Measurements from ENCODE around the gene LARGE1.

LARGE1 gene

DNA sequence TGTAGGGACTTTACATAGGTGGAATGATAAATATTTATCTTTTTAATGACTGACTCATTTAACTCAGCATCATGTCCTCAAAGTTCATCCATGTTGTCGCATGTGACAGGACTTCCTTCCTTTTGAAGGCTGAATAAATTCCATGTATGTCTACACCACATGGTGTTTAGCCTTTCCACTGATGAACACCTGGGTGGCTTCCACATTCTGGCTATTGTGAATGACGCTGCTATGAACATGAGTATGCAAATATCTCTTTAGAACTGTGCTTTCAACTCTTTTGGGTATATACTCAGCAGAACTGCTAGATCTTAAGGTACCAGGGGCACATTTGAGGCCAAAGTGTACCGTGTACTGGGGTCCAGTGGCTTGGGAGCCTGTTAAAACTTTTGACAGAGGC lies 24.1 kb downstream of the LARGE1 start:
- Histone ChIP-seq H3K9ac (ENCODE audit: low read length) (no peak overlapping the region), H3K9me3 (ENCODE audit: low read length) (no peaks in the 10 kb centered on the region), H3K27me3 (ENCODE audit: control insufficient read depth in 1 of 2, insufficient read depth in 2 of 2, low read length in 2 of 2) (no peaks in the 10 kb centered on the region), H3K27ac (ENCODE audit: low read depth, low read length) (no peak overlapping the region), H3K4me3 (ENCODE audit: low read depth in 1 of 2, low read length in 2 of 2) (no peak overlapping the region), H3K36me3 (ENCODE audit: insufficient read depth, low read length) (no peaks in the 10 kb centered on the region), H3K4me1 (ENCODE audit: insufficient read depth, low read length) (peaks cover 32% of the 10 kb centered on the region)

DNA sequence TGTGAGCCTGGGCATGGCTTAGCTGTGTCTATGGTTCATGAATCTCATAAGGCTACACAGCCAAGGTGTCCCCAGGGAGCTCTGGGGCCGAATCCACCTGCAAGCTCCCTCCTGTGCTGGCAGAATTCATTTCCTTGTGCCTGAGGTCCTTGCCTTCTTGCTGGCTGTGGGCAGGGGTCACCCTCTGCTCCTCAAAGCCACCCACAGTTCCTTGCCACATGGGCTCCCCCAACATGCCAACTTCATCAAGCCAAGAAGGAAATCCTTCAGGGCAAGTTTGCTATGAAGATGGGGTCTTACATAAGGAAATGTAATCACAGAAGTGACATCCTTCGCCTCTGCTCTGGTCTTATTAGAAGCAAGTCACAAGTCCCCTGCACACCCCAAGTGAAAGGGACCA lies 24.8 kb downstream of the LARGE1 start:
- no peak overlapping the region for H3K27ac ChIP-seq (ENCODE audit: low read depth, low read length)
- no peaks in the 10 kb centered on the region for H3K27me3 ChIP-seq (ENCODE audit: control insufficient read depth in 1 of 2, insufficient read depth in 2 of 2, low read length in 2 of 2)
- H3K4me1 ChIP-seq (ENCODE audit: insufficient read depth, low read length) = peaks cover 30% of the 10 kb centered on the region
- no peak overlapping the region for H3K9ac ChIP-seq (ENCODE audit: low read length)
- no peaks in the 10 kb centered on the region for H3K9me3 ChIP-seq (ENCODE audit: low read length)
- no peaks in the 10 kb centered on the region for H3K36me3 ChIP-seq (ENCODE audit: insufficient read depth, low read length)
- H3K4me3 ChIP-seq (ENCODE audit: low read depth in 1 of 2, low read length in 2 of 2) = no peak overlapping the region

DNA sequence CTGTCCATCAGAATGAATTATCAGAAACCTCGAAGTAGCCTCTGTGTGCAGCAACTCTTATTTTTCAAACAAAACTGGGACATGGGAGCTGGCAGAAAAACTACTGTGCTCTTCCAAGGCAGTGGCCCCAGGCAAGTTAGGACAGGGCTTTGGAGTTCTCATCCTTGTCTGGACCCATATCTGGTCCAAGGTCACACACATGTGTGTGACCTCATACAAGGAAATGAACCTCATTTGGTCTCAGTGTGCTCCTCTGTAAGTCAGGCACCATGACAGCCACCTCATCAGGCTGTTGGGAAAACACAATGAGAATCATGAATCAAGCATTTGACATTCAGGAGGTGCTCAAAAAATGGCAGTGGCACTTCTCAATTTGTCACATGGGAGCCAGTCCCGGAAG lies 25.8 kb downstream of the LARGE1 start:
- H3K27ac ChIP-seq (ENCODE audit: low read depth, low read length) = no peak overlapping the region
- H3K9ac ChIP-seq (ENCODE audit: low read length) = no peak overlapping the region
- no peaks in the 10 kb centered on the region for H3K9me3 ChIP-seq (ENCODE audit: low read length)
- H3K27me3 ChIP-seq (ENCODE audit: control insufficient read depth in 1 of 2, insufficient read depth in 2 of 2, low read length in 2 of 2) = no peaks in the 10 kb centered on the region
- no peaks in the 10 kb centered on the region for H3K36me3 ChIP-seq (ENCODE audit: insufficient read depth, low read length)
- H3K4me1 ChIP-seq (ENCODE audit: insufficient read depth, low read length) = peaks cover 22% of the 10 kb centered on the region
- H3K4me3 ChIP-seq (ENCODE audit: low read depth in 1 of 2, low read length in 2 of 2) = no peak overlapping the region

DNA sequence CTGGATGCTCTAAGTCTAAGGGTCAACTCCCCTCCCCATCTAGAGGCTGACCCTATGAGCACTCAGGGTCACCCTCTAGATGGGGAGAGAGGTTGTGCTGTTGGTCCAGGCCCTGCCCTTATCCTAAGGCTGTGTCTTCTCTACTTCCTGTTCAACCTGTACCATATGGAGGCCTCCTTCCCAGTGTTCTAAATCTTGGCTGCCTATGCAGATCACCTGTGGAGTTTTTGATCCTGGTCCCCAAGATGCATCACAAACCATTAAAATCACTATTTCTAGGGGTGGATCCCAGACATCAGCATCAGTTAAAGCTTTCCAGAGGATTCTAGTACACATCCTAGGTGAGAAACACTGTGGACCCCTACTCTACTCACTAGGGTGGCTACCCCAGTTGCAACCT lies 26.2 kb downstream of the LARGE1 start:
- Histone ChIP-seq H3K36me3 (ENCODE audit: insufficient read depth, low read length) (no peaks in the 10 kb centered on the region), H3K9me3 (ENCODE audit: low read length) (no peaks in the 10 kb centered on the region), H3K4me3 (ENCODE audit: low read depth in 1 of 2, low read length in 2 of 2) (no peak overlapping the region), H3K27ac (ENCODE audit: low read depth, low read length) (no peak overlapping the region), H3K4me1 (ENCODE audit: insufficient read depth, low read length) (peaks cover 24% of the 10 kb centered on the region), H3K9ac (ENCODE audit: low read length) (no peak overlapping the region), H3K27me3 (ENCODE audit: control insufficient read depth in 1 of 2, insufficient read depth in 2 of 2, low read length in 2 of 2) (no peaks in the 10 kb centered on the region)

DNA sequence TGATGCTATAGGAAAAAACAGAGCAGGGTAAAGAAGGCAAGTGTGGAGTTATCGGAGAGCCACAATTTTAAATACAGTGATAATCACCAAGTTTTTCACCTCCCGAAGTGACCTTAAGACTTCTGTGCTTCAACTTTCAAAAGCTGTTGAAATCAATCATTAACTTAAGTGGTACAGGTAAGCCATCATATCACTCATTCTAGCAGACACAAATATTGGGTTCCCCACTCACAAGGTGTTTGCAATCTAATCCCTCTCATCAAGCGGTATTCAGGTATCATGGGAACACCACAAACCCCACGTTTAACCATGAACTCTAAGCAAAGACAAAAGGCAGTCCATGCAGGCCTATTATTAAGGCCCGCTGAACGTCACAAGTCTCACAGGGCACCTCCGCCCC lies 26.8 kb downstream of the LARGE1 start:
- Histone ChIP-seq H3K36me3 (ENCODE audit: insufficient read depth, low read length) (no peaks in the 10 kb centered on the region), H3K27me3 (ENCODE audit: control insufficient read depth in 1 of 2, insufficient read depth in 2 of 2, low read length in 2 of 2) (no peaks in the 10 kb centered on the region), H3K4me3 (ENCODE audit: low read depth in 1 of 2, low read length in 2 of 2) (no peak overlapping the region), H3K4me1 (ENCODE audit: insufficient read depth, low read length) (peaks cover 25% of the 10 kb centered on the region), H3K9me3 (ENCODE audit: low read length) (no peaks in the 10 kb centered on the region), H3K27ac (ENCODE audit: low read depth, low read length) (no peak overlapping the region), H3K9ac (ENCODE audit: low read length) (no peak overlapping the region)

DNA sequence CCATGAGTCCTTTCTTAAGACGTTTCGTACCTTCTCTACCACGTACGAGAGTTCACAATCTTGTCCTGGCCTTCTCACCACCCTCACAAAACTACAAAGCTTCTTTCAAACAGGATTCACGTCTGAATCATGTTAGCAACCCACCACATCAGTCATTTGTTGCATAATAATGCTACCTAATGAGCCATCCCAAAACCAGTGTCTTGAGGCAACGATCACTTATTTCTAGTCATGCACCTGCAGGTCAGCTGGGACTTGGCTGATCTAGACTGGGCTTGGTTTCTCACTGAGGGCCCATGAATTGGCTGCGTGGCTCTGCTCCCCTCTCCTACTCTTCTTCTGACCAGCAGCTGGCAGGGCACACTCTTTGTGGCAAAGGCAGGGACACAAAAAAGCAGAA lies 28.3 kb downstream of the LARGE1 start:
- no peaks in the 10 kb centered on the region for H3K27me3 ChIP-seq (ENCODE audit: control insufficient read depth in 1 of 2, insufficient read depth in 2 of 2, low read length in 2 of 2)
- no peaks in the 10 kb centered on the region for H3K36me3 ChIP-seq (ENCODE audit: insufficient read depth, low read length)
- no peak overlapping the region for H3K4me3 ChIP-seq (ENCODE audit: low read depth in 1 of 2, low read length in 2 of 2)
- no peaks in the 10 kb centered on the region for H3K9me3 ChIP-seq (ENCODE audit: low read length)
- H3K4me1 ChIP-seq (ENCODE audit: insufficient read depth, low read length) = peaks cover 23% of the 10 kb centered on the region
- no peak overlapping the region for H3K9ac ChIP-seq (ENCODE audit: low read length)
- H3K27ac ChIP-seq (ENCODE audit: low read depth, low read length) = no peak overlapping the region

DNA sequence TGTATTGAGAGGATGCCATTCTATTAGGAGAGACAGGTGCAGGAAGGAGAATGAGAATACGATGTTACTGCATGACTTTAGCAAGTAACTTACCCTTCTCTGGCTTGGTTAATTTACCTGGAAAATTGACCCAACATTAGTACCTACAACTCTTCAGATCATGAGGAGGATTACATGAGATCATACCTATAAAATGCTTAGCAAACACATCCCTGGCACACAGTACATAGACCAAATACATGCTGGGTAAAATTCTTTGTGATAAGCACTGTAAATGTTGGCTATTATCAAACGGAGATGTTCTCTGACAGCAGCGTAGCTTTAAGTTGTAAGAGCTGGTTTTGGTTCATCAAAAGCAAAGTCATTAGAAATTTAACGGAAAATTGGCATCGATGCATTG lies 28.8 kb downstream of the LARGE1 start:
- no peak overlapping the region for H3K9ac ChIP-seq (ENCODE audit: low read length)
- no peaks in the 10 kb centered on the region for H3K27me3 ChIP-seq (ENCODE audit: control insufficient read depth in 1 of 2, insufficient read depth in 2 of 2, low read length in 2 of 2)
- H3K4me3 ChIP-seq (ENCODE audit: low read depth in 1 of 2, low read length in 2 of 2) = no peak overlapping the region
- no peak overlapping the region for H3K27ac ChIP-seq (ENCODE audit: low read depth, low read length)
- H3K4me1 ChIP-seq (ENCODE audit: insufficient read depth, low read length) = peaks cover 24% of the 10 kb centered on the region
- H3K9me3 ChIP-seq (ENCODE audit: low read length) = no peaks in the 10 kb centered on the region
- H3K36me3 ChIP-seq (ENCODE audit: insufficient read depth, low read length) = no peaks in the 10 kb centered on the region

DNA sequence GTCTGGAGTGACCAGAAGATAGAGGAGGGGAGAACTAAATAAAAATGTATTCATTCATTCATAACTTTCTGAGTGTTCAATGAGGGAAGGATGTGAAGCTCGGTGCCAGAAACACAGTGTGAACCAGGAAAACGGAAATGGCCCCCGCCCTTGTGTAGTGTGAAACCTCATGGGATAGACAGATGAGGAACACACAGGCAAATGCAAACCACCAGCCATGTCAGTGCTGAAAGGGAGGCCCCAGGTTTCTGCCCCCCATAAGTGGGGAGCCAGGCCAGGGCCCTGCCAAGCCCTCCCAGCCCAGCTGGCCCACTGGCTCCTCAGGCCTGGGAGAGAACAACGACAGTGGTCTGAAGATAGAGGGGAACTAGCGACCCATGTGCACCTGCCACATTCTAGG lies 30.5 kb downstream of the LARGE1 start:
- no peaks in the 10 kb centered on the region for H3K27me3 ChIP-seq (ENCODE audit: control insufficient read depth in 1 of 2, insufficient read depth in 2 of 2, low read length in 2 of 2)
- no peaks in the 10 kb centered on the region for H3K36me3 ChIP-seq (ENCODE audit: insufficient read depth, low read length)
- no peak overlapping the region for H3K27ac ChIP-seq (ENCODE audit: low read depth, low read length)
- peaks cover 32% of the 10 kb centered on the region for H3K4me1 ChIP-seq (ENCODE audit: insufficient read depth, low read length)
- no peaks in the 10 kb centered on the region for H3K9me3 ChIP-seq (ENCODE audit: low read length)
- no peak overlapping the region for H3K9ac ChIP-seq (ENCODE audit: low read length)
- no peak overlapping the region for H3K4me3 ChIP-seq (ENCODE audit: low read depth in 1 of 2, low read length in 2 of 2)

DNA sequence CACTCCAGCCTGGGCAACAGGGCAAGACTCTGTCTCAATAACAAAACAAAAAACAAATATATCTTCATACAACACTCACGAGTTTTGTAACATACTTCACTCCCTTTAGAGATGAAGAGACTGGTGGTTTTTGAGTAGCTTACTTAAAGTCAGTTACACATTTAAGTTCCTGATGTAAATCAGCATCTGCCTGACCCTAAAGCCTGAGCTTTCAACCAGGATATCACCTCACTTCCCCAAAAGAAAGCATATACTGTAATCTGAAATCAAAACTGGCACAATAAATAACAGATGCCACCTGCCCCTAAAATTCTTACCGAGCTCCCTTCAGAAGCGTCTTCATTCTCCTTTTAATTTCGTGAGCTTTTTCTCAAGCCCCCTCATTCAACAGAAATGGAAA lies 31.5 kb downstream of the LARGE1 start:
- no peaks in the 10 kb centered on the region for H3K36me3 ChIP-seq (ENCODE audit: insufficient read depth, low read length)
- H3K9me3 ChIP-seq (ENCODE audit: low read length) = no peaks in the 10 kb centered on the region
- H3K4me3 ChIP-seq (ENCODE audit: low read depth in 1 of 2, low read length in 2 of 2) = no peak overlapping the region
- no peak overlapping the region for H3K27ac ChIP-seq (ENCODE audit: low read depth, low read length)
- H3K9ac ChIP-seq (ENCODE audit: low read length) = no peak overlapping the region
- H3K27me3 ChIP-seq (ENCODE audit: control insufficient read depth in 1 of 2, insufficient read depth in 2 of 2, low read length in 2 of 2) = no peaks in the 10 kb centered on the region
- peaks cover 32% of the 10 kb centered on the region for H3K4me1 ChIP-seq (ENCODE audit: insufficient read depth, low read length)

DNA sequence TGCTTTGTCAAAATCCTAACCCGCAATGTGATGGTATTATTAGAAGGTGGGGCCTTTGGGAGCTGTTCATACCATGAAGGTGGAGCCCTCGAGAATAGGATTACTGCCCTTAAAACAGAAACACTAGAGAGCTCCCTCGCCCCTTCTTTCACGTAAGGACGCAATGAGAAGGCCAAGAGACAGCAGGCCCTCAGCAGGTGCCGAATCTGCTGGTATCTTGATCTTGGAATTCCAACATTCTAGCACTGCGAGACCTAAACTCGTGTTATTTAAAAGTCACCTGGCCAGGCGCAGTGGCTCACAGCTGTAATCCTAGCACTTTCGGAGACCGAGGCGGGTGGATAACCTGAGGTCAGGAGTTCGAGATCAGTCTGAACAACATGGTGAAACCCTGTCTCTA lies 33.1 kb downstream of the LARGE1 start:
- Histone ChIP-seq H3K27ac (ENCODE audit: low read depth, low read length) (no peak overlapping the region), H3K27me3 (ENCODE audit: control insufficient read depth in 1 of 2, insufficient read depth in 2 of 2, low read length in 2 of 2) (no peaks in the 10 kb centered on the region), H3K4me1 (ENCODE audit: insufficient read depth, low read length) (peaks cover 32% of the 10 kb centered on the region)

DNA sequence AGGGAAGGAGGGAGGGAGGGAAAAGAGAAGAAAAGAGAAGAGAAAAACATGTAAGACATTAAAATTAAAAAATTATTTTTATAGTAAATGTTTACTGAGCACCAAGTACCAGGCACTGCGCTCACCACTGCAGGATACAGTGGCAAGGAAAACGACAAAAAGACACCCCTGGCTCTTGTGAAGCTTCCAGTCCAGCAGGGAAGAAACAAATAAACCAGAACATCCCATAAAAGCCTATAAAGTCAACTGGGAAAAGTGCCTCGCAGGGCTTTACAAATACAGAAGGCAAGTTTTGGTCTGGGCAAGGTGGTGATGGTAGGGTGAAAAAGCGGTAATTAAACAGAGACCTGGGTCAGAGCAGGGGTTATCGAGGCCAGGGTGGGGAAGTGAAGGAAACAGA lies 33.6 kb downstream of the LARGE1 start:
- Histone ChIP-seq H3K27me3 (ENCODE audit: control insufficient read depth in 1 of 2, insufficient read depth in 2 of 2, low read length in 2 of 2) (no peaks in the 10 kb centered on the region), H3K9ac (ENCODE audit: low read length) (no peak overlapping the region), H3K4me1 (ENCODE audit: insufficient read depth, low read length) (peaks cover 32% of the 10 kb centered on the region), H3K27ac (ENCODE audit: low read depth, low read length) (no peak overlapping the region), H3K4me3 (ENCODE audit: low read depth in 1 of 2, low read length in 2 of 2) (no peak overlapping the region), H3K9me3 (ENCODE audit: low read length) (no peaks in the 10 kb centered on the region), H3K36me3 (ENCODE audit: insufficient read depth, low read length) (no peaks in the 10 kb centered on the region)

More for the DNA sequence above, 33.1 kb downstream of the LARGE1 start:
- Histone ChIP-seq H3K9me3 (ENCODE audit: low read length) (no peaks in the 10 kb centered on the region), H3K9ac (ENCODE audit: low read length) (no peak overlapping the region), H3K4me3 (ENCODE audit: low read depth in 1 of 2, low read length in 2 of 2) (no peak overlapping the region), H3K36me3 (ENCODE audit: insufficient read depth, low read length) (no peaks in the 10 kb centered on the region)

DNA sequence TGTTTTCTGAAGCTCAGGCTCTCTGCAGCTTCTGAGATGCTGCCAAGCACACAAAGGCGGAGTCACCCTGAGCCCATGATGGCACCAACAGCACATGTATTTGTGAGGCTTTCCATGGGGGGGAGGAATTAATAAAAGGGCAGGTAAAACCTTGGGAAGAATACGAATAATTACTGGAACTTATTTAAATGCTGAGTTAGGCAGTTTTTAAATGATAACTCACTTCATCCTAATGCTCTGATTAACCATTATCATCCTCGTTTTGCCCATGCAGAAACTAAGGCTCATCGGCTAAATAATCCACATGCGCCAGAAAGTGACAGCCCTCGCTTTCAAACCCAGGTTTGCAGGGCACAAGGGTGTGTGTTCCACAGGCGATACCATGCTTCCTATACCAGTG lies 35.4 kb downstream of the LARGE1 start:
- Histone ChIP-seq H3K4me3 (ENCODE audit: low read depth in 1 of 2, low read length in 2 of 2) (no peak overlapping the region), H3K4me1 (ENCODE audit: insufficient read depth, low read length) (peaks cover 34% of the 10 kb centered on the region), H3K36me3 (ENCODE audit: insufficient read depth, low read length) (no peaks in the 10 kb centered on the region), H3K27ac (ENCODE audit: low read depth, low read length) (no peak overlapping the region), H3K27me3 (ENCODE audit: control insufficient read depth in 1 of 2, insufficient read depth in 2 of 2, low read length in 2 of 2) (no peaks in the 10 kb centered on the region), H3K9ac (ENCODE audit: low read length) (no peak overlapping the region), H3K9me3 (ENCODE audit: low read length) (no peaks in the 10 kb centered on the region)
